Smooth muscle cell (in vitro differentiated cells): ENCODE results near the gene INSYN2A. TPM values are rescaled to one million over a fixed set of nuclear protein-coding genes. Genes with fewer than 3 reads are reported as not detected.

Source experiments
- DNase-seq: peaks from one replicate; lab custom pipeline; 2025; ENCODE audit not compliant: unreplicated experiment; lab: John Stamatoyannopoulos, UW
- H2AFZ ChIP-seq: fragments of 200-600 bp; sonication (generic); 2 replicates; pipeline ENCODE4 v1.6.0; 2016; ENCODE audit warnings: antibody characterized with exemption, low read depth, mild to moderate bottlenecking
- H3F3A ChIP-seq: fragments of 200-600 bp; sonication (generic); 2 replicates; pipeline ENCODE4 v1.6.0; 2017; ENCODE audit warnings: antibody characterized with exemption, low read depth
- H3K27ac ChIP-seq: fragments of 200-600 bp; sonication (generic); 2 replicates; pipeline ENCODE4 v1.5.1; 2016; ENCODE audit warnings: low read depth, mild to moderate bottlenecking
- H3K27me3 ChIP-seq: fragments of 200-600 bp; sonication (generic); 2 replicates; pipeline ENCODE4 v1.6.1; 2016; ENCODE audit warnings: low read depth, mild to moderate bottlenecking
- H3K36me3 ChIP-seq: fragments of 200-600 bp; sonication (generic); 2 replicates; pipeline ENCODE4 v1.5.1; 2016; ENCODE audit warnings: low read depth
- H3K4me1 ChIP-seq: fragments of 200-600 bp; sonication (generic); 2 replicates; pipeline ENCODE4 v1.5.1; 2016; ENCODE audit warnings: low read depth
- H3K4me2 ChIP-seq: fragments of 200-600 bp; sonication (generic); 2 replicates; pipeline ENCODE4 v1.6.0; 2016; ENCODE audit warnings: mild to moderate bottlenecking
- H3K4me3 ChIP-seq: fragments of 200-600 bp; sonication (generic); 2 replicates; pipeline ENCODE4 v1.5.1; 2016; ENCODE audit warnings: mild to moderate bottlenecking
- H3K79me2 ChIP-seq: fragments of 200-600 bp; sonication (generic); 2 replicates; pipeline ENCODE4 v1.6.0; 2016; ENCODE audit warnings: low read depth, mild to moderate bottlenecking
- H3K9ac ChIP-seq: fragments of 200-600 bp; sonication (generic); 2 replicates; pipeline ENCODE4 v1.6.0; 2016; ENCODE audit warnings: low read depth
- H3K9me3 ChIP-seq: fragments of 200-600 bp; sonication (generic); replicated peaks from 2 replicates; pipeline ENCODE4 v1.5.1; 2016; ENCODE audit warnings: low read depth
- H4K20me1 ChIP-seq: fragments of 200-600 bp; sonication (generic); 2 replicates; pipeline ENCODE4 v1.6.0; 2016; ENCODE audit warnings: low read depth
- CTCF ChIP-seq: fragments of 200-600 bp; sonication (generic); IDR thresholded peaks from 2 replicates; pipeline ENCODE4 v1.5.1; 2017; ENCODE audit warnings: borderline replicate concordance, mild to moderate bottlenecking, antibody characterized with exemption; ENCODE audit not compliant: insufficient read depth, poor library complexity, severe bottlenecking
- WGBS: methylation state at CpG from one replicate; pipeline ENCODE4 v1.1.7; 2016; ENCODE audit warnings: low lambda C conversion rate; 5-methylcytosine and 5-hydroxymethylcytosine counted together
- polyA plus RNA-seq: library from polyadenylated mRNA; unstranded; fragments of >200 nt; fragmentation: Nextera tagmentation; extraction: Ambion mirVana; gene quantifications from 2 replicates; pipeline ENCODE4 v1.2.1, GENCODE V29; 2016
- total RNA-seq: library from RNA; depleted of rRNA; stranded (reverse); fragments of >200 nt; gene quantifications from 2 replicates; pipeline ENCODE4 v1.2.3, GENCODE V29; 2014

Gene INSYN2A
- total and polyA plus RNA-seq, 2 experiments from 2014 or later = 0.09 to 0.15 TPM

- Histone ChIP-seq H3K27me3 (no peaks in the 10 kb centered on the region), H3K4me2 (no peak overlapping the region), H3K79me2 (no peaks in the 10 kb centered on the region), H3K36me3 (no peaks in the 10 kb centered on the region), H3K9ac (no peak overlapping the region), H3K9me3 (no peaks in the 10 kb centered on the region), H3K4me1 (peaks cover 13% of the 10 kb centered on the region), H3K27ac (no peak overlapping the region), H3K4me3 (no peak overlapping the region), H4K20me1 (peaks cover 69% of the 10 kb centered on the region), H2AFZ (no peak overlapping the region), H3F3A (peaks cover 3% of the 10 kb centered on the region)
- 95% methylated on average over 9 of the region's 9 CpGs for WGBS
- no peak for DNase-seq
- TF ChIP-seq CTCF = no peak
Measured at GRCh38 chr10:127151981-127152699, 44.3 kb downstream of the INSYN2A start.

GRCh38 chr10:127151541-127151940, 44.9 kb downstream of the INSYN2A start:
- Histone ChIP-seq H3K79me2 (no peaks in the 10 kb centered on the region), H3K27me3 (no peaks in the 10 kb centered on the region), H3K36me3 (no peaks in the 10 kb centered on the region), H3K27ac (no peak overlapping the region), H3K4me1 (peaks cover 13% of the 10 kb centered on the region), H2AFZ (no peak overlapping the region), H4K20me1 (peaks cover 65% of the 10 kb centered on the region), H3K4me3 (no peak overlapping the region), H3K9ac (no peak overlapping the region), H3K4me2 (no peak overlapping the region), H3F3A (peaks cover 3% of the 10 kb centered on the region), H3K9me3 (no peaks in the 10 kb centered on the region)
- no peak for DNase-seq
- 90% methylated on average over 10 of the region's 10 CpGs for WGBS
- TF ChIP-seq CTCF = no peak

- H2AFZ ChIP-seq = no peak overlapping the region
- peaks cover 3% of the 10 kb centered on the region for H3F3A ChIP-seq
- no peaks in the 10 kb centered on the region for H3K79me2 ChIP-seq
- no peak overlapping the region for H3K4me2 ChIP-seq
- TF ChIP-seq CTCF = no peak
- H3K4me3 ChIP-seq = no peak overlapping the region
- H3K9ac ChIP-seq = no peak overlapping the region
- H3K36me3 ChIP-seq = no peaks in the 10 kb centered on the region
- H4K20me1 ChIP-seq = peaks cover 58% of the 10 kb centered on the region
- WGBS = 68% methylated on average over 5 of the region's 5 CpGs
- DNase-seq = no peak
- peaks cover 13% of the 10 kb centered on the region for H3K4me1 ChIP-seq
- no peaks in the 10 kb centered on the region for H3K27me3 ChIP-seq
- no peaks in the 10 kb centered on the region for H3K9me3 ChIP-seq
- H3K27ac ChIP-seq = no peak overlapping the region
Measured at GRCh38 chr10:127150136-127150535, 46.3 kb downstream of the INSYN2A start.
